ENCODE data around the gene CCNL1.
"Not testable (repeated sequence)": the region's sequence is repeated elsewhere in the genome, so short reads cannot be mapped to it uniquely, and the experiment has no call there.

Gene CCNL1

DNA sequence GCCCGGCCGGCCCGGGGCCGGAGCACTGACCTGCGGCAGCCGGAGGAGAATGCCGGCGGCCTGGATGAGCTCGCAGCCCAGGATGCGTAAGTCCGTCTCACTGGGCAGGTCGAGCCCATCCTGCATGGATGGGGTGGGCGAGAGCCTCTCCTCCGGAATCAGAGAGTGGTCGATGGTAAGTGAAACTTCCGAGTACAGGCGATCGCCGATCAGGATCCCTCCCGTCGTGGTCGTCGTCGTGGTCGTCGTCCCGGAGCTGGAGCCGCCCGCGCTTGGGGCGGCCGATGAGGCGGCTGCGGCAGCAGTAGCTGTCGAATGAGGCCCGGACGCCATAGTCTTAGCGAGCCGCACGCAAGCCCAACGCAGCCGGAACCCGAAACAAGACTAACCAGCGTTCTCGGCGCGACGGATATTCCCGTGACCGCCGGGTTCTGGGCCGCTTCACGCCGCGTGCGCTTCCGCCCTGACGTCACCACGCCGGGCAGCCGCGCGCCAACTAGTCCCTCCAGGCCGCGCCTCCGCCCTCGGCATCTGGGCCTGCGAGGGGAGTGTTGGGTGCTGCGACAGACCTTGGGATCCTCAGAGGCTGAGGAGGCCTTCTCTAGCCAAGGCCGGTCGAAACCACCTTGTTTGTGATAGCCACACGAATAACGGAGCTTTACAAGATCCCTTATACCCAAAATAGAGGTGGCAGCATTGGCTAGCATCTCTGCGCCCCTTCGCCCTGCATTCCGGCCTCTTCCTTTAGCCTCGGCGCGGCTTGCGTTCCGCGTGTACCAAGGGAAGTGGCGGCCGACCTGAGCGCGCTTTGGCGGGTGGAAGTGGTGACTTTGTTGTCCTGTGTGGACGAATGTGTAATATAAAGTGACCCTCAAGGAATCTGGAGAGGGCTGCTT, at the start of gene CCNL1:
Gene CCNL1 (minus strand): TSS at position 386 of the 896 bp plus-strand sequence. CDS start 53 bp downstream, at position 333.
- peak; percentile 91 to 94 for DNase-seq (ENCODE audit: low read depth in 2 of 2)

DNA sequence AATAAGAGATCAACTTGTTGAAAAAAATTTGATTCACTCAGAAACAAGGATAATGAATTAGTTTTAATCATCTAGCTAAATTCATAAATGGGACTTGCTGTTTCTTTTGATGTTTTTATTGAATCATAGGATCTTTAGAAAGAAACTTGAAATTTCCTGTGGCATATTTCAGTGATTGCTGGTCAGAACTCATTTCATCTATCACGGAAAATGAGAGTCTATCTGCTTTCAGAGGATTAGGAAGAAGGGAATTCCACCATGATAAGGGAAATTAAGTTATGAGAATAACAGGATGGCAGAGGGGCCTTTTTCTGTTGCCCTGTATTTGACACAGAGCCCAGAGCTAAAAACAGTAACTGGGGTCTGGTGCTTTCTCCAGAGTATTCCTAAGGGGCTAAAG, 44.9 kb upstream of the CCNL1 start:
- DNase-seq (ENCODE audit: low read depth in 2 of 2), result no peak

DNA sequence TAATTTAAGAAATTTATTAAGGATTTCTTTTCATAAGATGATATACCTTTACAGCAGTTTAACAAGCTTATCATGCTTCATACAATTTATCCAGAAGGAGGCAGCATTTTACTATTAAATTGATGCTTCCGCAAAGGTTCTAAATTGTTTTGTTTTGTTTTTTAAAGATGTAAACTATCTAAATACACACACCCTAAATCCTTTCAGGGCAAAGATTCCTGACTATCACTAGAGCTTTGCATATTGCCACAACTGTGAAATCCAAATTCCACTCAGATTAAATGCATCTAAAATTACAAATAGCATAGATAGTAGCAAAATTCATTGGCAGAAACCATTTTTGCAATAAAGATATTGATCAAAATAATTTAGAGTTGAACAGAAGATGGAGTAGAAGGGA, 44.5 kb upstream of the CCNL1 start:
- no peak for DNase-seq (ENCODE audit: low read depth in 2 of 2)

DNA sequence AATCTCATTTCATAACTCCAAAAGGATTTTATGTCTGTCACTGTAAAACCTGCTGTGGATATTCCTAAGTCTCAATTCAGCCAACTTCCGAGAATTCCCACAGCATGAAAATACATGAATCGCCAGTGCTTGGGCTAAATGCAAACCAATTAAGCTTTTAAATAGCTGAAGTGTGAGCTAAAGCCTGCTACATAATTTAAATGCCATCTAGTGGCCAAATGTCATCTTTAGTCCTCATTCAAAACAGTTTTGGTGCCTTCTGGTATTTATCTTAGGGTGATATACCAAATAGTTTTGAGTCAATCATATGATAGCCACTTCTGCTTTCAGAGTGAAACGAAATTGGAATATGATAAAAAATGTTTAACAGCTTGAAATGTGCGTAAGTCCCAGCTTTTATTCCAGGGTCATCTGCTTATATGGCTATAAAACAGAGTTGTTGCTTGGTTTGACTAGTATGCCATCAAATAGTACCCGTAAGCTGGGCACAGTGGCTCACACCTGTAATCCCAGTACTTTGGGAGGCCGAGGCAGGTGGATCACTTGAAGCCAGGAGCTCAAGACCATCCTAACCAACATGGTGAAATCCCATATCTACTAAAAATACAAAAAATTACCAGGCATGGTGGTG, 41.8 kb upstream of the CCNL1 start:
- DNase-seq (ENCODE audit: low read depth in 2 of 2), result no peak

DNA sequence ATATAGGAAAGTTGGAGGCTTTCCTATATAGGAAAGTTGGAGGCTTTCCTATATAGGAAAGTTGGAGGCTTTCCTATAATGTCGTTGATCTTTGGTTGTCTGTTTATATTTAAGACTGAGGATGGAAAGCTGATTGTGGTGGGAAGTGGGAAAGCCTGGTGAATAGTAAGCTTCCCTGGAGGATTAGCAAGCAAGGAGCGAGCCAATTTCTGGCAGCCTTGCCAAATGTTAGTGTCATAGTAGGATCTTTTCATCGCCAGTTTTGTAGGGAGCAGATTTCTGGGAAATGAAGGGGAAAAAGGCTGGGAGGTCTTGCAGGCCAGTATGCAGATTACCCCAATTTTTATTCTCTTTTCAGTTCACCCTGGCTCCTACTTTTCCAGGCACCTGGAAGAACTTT, 39.9 kb upstream of the CCNL1 start:
- no peak for DNase-seq (ENCODE audit: low read depth in 2 of 2)

DNA sequence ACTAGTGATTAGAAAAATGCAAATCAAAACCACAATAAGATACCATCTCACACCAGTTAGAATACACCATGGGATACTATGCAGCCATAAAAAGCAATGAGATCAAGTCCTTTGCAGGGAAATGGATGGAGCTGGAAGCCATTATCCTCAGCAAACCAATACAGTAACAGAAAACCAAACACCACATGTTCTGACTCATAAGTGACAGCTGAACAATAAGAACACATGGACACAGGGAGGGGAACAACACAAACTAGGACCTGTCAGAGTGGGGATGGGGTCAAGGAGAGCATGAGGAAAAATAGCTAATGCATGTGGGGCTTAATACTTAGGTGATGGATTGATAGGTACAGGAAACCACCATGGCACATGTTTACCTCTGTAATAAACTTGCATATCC, 36.0 kb upstream of the CCNL1 start:
- no peak for DNase-seq (ENCODE audit: low read depth in 2 of 2)

DNA sequence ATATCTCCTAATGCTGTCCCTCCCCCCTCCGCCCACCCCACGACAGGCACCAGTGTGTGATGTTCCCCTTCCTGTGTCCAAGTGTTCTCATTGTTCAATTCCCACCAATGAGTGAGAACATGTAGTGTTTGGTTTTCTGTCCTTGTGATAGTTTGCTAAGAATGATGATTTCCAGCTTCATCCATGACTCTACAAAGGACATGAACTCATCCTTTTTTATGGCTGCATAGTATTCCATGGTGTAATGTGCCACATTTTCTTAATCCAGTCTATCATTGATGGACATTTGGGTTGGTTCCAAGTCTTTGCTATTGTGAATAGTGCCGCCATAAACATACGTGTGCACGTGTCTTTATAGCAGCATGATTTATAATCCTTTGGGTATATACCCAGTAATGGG, 31.2 kb upstream of the CCNL1 start:
- DNase-seq (ENCODE audit: low read depth in 2 of 2), result not testable (repeated sequence)

DNA sequence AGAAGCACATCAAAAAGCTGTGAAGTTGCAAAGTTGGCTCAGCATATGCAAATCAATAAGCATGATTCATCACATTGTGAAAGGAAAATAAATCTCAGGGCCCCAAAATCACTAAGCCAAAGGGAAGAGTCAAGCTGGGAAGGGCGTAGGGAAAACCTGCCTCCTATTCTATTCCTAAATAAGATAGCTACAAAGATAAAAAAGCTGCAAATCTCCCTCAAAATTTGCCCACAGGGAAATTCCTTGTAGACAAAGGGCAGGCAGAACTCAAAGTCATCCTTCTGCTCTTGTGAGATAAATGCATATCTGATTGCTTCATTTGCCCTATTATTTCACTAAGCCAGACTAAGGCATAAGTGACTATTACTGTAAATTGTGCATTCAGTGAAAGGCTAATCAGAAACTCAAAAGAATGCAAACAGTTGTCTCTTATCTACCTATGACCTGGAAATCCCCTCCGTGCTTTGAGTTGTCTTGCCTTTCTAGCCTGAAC, 30.5 kb upstream of the CCNL1 start:
- no peak for DNase-seq (ENCODE audit: low read depth in 2 of 2)

DNA sequence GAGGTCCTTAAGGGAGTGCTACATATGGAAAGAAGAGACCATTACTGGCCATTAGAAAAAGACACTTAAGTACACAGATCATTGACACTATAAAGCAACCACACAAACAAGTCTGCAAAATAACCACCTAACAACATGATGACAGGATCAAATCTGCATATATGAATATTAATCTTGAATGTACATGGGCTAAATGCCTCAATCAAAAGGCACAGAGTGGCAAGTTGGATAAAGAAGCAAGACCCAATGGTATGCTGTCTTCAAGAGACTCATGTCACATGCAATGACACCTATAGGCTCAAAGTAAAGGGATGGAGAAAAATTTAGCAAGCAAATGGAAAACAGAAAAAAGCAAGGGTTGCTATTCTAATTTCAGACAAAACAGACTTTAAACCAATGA, 28.4 kb upstream of the CCNL1 start:
- no peak for DNase-seq (ENCODE audit: low read depth in 2 of 2)

DNA sequence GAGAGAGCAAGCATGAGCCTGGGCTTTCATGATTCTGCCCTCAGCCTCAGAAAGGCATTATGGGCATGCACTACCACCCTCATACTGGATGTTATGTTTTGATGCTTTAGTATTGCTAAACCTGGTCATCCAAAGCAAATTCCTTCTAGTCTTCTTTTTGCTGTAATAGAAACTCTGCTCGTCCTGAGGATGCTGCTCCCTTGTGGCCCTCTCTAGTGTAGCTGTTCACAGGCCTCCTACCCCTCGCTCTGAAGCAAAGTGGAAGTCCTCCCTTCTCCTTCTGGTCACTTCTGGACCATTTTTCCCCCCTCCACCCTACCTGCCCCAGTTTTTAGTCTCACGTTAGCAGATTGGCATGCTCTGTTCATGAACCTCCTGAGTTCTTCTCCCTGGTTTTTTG, 22.9 kb upstream of the CCNL1 start:
- DNase-seq (ENCODE audit: low read depth in 2 of 2), result no peak

DNA sequence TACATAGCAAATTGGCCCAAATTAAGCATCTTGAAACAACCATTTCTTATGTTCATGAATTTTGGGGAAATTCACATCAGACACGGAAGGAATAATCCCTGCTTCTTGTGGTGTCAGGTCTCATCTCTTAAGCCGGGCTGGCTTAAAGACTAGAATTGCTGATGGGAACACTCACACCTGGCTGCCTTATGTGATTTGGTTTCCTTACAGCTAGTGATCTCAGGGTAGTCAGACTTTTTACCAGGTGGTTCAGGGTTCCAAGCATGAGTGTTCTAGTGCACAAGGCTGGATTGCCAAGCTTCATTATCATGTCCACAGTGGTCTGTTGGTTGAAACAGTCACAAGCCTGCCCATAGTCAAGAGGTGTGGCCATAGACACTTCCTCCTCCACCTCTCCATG, 20.3 kb upstream of the CCNL1 start:
- DNase-seq (ENCODE audit: low read depth in 2 of 2), result no peak

DNA sequence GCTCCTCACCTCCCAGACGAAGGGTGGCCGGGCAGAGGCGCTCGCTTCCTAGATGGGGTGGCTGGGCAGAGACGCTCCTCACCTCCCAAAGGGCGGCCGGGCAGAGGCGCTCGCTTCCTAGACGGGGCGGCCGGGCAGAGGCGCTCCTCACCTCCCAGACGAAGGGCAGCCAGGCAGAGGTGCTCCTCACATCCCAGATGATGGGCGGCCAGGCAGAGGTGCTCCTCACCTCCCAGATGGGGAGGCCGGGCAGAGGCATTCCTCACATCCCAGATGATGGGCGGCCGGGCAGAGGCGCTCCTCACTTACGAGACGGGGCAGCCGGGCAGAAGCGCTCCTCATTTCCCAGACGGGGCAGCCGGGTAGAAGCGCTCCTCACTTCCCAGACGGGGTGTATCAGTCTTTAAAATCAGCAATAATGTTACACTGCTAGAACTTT, 19.4 kb upstream of the CCNL1 start:
- no peak for DNase-seq (ENCODE audit: low read depth in 2 of 2)

DNA sequence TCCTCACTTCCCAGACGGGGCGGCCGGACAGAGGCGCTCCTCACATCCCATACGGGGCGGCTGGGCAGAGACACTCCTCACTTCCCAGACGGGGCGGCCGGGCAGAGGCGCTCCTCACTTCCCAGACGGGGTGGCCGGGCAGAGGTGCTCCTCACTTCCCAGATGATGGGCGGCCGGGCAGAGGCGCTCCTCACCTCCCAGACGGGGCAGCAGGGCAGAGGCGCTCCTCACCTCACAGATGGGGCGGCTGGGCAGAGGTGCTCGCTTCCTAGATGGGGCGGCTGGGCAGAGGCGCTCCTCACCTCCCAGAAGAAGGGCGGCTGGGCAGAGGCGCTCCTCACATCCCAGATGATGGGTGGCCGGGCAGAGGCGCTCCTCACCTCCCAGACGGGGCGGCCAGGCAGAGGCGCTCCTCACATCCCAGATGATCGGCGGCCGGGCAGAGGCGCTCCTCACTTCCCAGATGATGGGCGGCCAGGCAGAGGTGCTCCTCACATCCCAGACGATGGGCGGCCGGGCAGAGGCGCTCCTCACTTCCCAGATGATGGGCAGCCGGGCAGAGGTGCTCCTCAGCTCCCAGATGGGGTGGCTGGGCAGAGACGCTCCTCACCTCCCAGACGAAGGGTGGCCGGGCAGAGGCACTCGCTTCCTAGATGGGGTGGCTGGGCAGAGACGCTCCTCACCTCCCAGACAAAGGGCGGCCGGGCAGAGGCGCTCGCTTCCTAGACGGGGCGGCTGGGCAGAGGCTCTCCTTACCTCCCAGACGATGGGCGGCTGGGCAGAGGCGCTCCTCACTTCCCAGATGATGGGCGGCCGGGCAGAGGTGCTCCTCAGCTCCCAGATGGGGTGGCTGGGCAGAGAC, 18.8 kb upstream of the CCNL1 start:
- DNase-seq (ENCODE audit: low read depth in 2 of 2), result not testable (repeated sequence)

DNA sequence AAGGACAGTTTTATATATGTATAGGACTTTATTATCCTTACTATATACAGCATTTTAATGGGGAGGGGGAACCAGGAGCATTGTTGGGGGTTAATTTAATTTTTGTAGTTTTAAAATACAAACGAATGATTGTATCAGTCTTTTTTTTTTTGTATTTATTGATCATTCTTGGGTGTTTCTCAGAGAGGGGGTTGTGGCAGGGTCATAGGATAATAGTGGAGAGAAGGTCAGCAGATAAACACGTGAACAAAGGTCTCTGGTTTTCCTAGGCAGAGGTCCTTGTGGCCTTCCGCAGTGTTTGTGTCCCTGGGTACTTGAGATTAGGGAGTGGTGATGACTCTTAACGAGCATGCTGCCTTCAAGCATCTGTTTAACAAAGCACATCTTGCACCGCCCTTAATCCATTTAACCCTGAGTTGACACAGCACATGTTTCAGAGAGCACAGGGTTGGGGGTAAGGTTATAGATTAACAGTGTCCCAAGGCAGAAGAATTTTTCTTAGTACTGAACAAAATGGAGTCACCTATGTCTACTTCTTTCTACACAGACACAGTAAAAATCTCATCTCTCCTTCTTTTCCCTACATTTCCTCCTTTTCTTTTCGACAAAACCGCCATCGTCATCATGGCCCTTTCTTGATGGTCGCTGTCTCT, 18.0 kb upstream of the CCNL1 start:
- not testable (repeated sequence) for DNase-seq (ENCODE audit: low read depth in 2 of 2)

DNA sequence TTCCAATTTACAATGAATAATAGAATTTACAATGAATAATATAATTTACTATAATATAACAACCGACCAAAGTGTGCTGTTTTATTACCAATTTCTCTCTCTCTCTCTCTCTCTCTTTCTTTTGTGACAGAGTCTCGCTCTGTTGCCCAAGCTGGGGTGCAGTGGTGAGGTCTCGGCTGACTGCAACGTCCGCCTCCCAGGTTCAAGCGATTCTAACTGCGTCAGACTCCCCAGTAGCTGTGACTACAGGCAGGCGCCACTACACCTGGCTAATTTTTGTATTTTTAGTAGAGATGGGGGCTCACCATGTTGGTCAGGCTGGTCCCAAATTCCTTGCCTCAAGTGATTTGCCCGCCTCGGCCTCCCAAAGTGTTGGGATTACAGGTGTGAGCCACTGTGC, 17.0 kb upstream of the CCNL1 start:
- DNase-seq (ENCODE audit: low read depth in 2 of 2), result no peak

DNA sequence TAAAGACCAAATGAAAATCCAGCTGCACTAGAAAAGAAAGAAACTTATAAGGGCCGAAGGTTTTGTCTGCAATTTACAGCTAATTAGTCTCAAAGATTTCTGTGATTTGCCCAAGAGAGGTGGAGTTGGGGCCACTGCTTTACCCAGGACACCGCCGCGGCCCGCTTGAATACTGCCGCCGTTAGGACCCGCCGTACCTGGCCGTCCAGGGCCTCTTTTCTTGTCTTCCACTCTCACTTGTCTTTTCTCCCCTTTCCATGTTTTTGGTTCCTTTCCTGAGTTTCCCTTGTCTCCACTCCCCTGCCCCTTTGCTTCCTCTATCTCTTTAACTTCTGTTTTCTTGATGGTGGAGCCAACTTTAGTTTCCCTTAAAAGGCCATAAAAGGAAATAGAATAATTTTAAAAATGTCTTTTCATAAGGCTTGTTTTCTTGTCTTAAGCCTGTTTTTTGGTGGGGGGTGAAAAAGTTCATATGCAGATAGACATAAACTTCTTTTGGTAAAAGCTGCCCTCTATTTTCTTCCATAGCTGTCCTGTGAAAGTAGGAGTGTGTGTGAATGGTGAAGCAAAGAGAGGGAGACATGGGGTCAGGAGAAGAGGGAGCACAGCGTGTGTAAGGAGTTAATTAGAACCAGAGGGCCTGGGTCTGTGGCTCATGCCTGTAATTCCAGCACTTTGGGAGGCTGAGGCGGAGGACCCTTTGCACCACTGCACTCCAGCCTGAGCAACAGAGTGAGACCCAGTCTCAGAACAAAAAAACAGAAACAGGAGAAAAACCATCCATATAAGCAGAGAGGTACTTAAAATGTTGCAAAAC, 16.0 kb upstream of the CCNL1 start:
- DNase-seq (ENCODE audit: low read depth in 2 of 2), result no peak

DNA sequence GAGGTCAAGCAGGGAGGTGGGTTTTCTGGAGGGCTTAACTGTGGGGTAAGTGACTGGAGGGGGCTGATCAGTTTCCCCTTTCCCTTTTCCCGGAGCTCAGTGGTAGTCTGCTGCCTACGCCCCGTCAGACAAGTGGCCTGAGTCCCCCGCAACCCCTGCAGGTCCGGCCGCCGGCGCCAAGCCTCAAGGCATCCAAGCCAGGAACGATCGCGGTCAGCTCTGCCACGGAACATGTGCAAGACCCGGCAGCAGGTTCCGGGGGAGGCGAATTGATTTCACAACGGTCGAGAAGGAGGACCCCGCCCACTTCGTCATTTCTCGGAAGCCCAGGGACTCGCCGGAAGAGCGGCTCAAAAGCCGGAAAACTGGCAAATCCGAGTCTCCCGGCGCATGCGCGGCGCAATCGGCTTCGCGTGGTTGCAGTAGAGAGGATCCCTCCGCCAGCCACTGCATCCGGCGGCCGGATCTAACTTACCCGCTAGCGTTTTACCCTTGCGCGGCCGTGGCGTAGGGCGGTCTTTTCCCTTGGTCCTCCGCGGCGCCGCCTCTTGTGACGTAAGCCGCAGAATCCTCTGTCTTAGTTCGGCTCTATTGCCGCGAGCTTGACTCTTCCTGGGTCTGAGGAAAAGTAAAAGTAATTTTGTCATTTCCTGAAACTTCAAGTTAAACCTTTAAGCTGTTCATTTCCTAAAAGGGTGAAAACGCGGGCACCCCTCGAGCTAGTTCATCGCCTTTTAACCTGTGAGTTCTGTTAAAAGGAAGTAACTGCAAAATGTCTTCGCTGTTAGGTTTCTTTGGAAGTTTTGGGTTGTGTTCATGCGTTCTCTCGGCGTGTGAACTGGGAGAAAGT, 14.9 kb upstream of the CCNL1 start:
- peak; percentile 98 for DNase-seq (ENCODE audit: low read depth in 2 of 2)

DNA sequence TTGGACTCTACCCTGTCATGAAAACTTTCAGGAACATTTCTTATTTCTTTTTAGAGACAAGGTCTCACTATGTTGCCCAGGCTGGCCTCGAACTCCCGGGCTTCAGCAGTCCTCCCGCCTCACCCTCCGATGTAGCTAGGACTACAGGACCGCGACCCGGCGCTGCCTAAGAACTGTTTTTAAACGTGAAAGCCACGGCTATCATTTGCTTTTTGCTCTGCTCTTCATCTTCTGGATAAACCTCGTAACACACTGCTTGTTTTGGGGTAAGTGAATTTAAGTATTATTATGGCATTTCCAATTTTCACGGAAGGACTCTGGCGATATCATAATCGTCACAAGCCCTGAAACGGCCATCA, 14.3 kb upstream of the CCNL1 start:
- no peak for DNase-seq (ENCODE audit: low read depth in 2 of 2)

DNA sequence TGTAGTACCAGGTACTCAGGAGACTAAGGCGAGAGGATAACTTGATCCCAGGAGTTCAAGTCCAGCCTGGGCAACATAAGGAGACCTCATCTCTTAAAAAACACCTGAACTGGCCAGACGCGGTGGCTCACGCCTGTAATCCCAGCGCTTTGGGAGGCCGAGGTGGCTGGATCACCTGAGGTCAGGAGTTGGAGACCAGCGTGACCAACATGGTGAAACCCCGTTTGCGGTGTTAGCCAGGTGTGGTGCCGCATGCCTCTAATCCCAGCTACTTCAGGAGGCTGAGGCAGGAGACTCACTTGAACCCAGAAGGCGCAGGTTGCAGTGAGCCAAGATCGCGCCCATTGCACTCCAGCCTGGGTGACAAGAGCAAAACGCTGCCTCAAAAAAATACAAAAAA, 13.4 kb upstream of the CCNL1 start:
- not testable (repeated sequence) for DNase-seq (ENCODE audit: low read depth in 2 of 2)

DNA sequence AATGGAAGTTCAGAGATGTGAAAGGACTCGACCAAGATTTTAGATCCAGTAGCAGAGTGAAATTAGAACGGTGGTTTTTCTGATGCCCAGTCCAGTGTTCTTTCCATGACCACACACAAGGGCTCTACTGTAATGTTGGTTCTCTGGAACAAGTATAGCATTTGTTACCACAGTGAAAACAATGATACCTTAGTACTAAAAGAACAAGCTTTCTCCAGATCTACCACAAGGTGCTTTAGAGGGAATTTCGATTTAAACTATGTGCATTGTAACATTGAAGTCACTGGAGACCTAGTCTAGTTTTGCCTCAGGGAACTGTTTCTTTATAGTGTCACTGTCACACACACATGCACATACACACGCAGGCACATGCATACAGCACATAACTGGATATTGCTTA, 12.8 kb upstream of the CCNL1 start:
- DNase-seq (ENCODE audit: low read depth in 2 of 2), result no peak

Measured in stimulated activated CD4-positive, alpha-beta T cell treated with anti-CD3 and anti-CD28 coated beads, Interleukin-15, amount 100 ng/mL, for 48 hours (primary cell).